A549 (cell line): ENCODE results near the gene STK26. TPM values are rescaled to one million over a fixed set of nuclear protein-coding genes. Genes with fewer than 3 reads are reported as not detected.

Source experiments
- ATAC-seq, 2 experiments: fragments of 200-7000 bp in 1 of 2; fragments of >200 bp in 1 of 2; cut with Nextera tagmentation in 1 of 2; cut with Tn5 transposase in 1 of 2; 3 replicates each; pipeline versions ENCODE4 v1.8.0 to v1.9.1; 2018 to 2020; ENCODE audit warnings: mild to moderate bottlenecking in 1 of 2, moderate library complexity in 1 of 2
- CTCF ChIA-PET: fragments of 300-600 bp; sonication (Branson Sonifier 250); formaldehyde crosslinking; extraction: SDS; loops from one replicate; lab custom pipeline; 2021; ENCODE audit warnings: antibody characterized with exemption, inconsistent platforms; lab: Yijun Ruan, JAX
- POLR2A ChIA-PET: fragments of 350-600 bp; formaldehyde crosslinking; extraction: SDS; loops from one replicate; lab custom pipeline; 2021; ENCODE audit warnings: antibody characterized with exemption, inconsistent platforms; lab: Yijun Ruan, JAX
- DNase-seq, 2 experiments: peaks; one replicate each; pipeline versions ENCODE4 v3.0.0 to v3.0.0-alpha.2; 2011 to 2016; ENCODE audit warnings: low read depth in 1 of 2, low spot score in 1 of 2
- FAIRE-seq: peaks from 2 replicates; lab custom pipeline; 2011; peaks lifted over from hg19 to GRCh38; lab: Jason Lieb, UNC
- H3K27ac ChIP-seq, 2 experiments: fragments of >200 bp; sonication (Bioruptor Twin); formaldehyde crosslinking; 3 replicates each; pipeline ENCODE4 v1.5.1; 2016 to 2017
- H3K4me1 ChIP-seq: fragments of >200 bp; sonication (Bioruptor Twin); formaldehyde crosslinking; 3 replicates; pipeline ENCODE4 v1.6.1; 2016
- H3K4me2 ChIP-seq: fragments of >200 bp; sonication (Bioruptor Twin); formaldehyde crosslinking; 3 replicates; pipeline ENCODE4 v1.6.1; 2016
- H3K4me3 ChIP-seq: fragments of >200 bp; sonication (Bioruptor Twin); formaldehyde crosslinking; 3 replicates; pipeline ENCODE4 v1.5.1; 2016
- H3K9me3 ChIP-seq: fragments of >200 bp; sonication (Bioruptor Twin); formaldehyde crosslinking; 3 replicates; pipeline ENCODE4 v1.6.1; 2016
- BCL3 ChIP-seq: fragments of >200 bp; sonication (Bioruptor Twin); formaldehyde crosslinking; IDR thresholded peaks from 3 replicates; pipeline ENCODE4 v1.6.1; 2016
- BHLHE40 ChIP-seq: IDR thresholded peaks from 2 replicates; pipeline ENCODE4 v1.6.1; 2012; ENCODE audit warnings: low read depth, low read length, inconsistent platforms
- CBX2 ChIP-seq: fragments of 200-600 bp; sonication (generic); IDR thresholded peaks from 2 replicates; pipeline ENCODE4 v1.6.1; 2016; ENCODE audit warnings: low read depth, mild to moderate bottlenecking, borderline replicate concordance
- CEBPB ChIP-seq, 2 experiments: fragments of >200 bp in 1 of 2; sonication (Bioruptor Twin) in 1 of 2; formaldehyde crosslinking in 1 of 2; IDR thresholded peaks; 2 replicates each; pipeline ENCODE4 v1.6.1; 2012 to 2016
- CHD4 ChIP-seq: fragments of 200-600 bp; sonication (generic); IDR thresholded peaks from 2 replicates; pipeline ENCODE4 v1.6.1; 2016; ENCODE audit warnings: antibody characterized with exemption, mild to moderate bottlenecking, borderline replicate concordance
- E2F6 ChIP-seq: IDR thresholded peaks from 2 replicates; pipeline ENCODE4 v1.6.1; 2012; ENCODE audit warnings: low read depth, borderline replicate concordance
- EP300 ChIP-seq, 2 experiments: fragments of >200 bp; sonication (Bioruptor Twin); formaldehyde crosslinking; IDR thresholded peaks; 2 replicates in 1 of 2; 3 replicates in 1 of 2; pipeline ENCODE4 v1.6.1; 2016 to 2017
- GATA3 ChIP-seq: IDR thresholded peaks from 2 replicates; pipeline ENCODE4 v1.6.1; 2012; ENCODE audit warnings: borderline replicate concordance
- HDAC2 ChIP-seq: fragments of 200-600 bp; sonication (generic); IDR thresholded peaks from 2 replicates; pipeline ENCODE4 v1.6.1; 2016
- HES2 ChIP-seq: fragments of >200 bp; sonication (Bioruptor Twin); formaldehyde crosslinking; IDR thresholded peaks from 2 replicates; pipeline ENCODE4 v1.6.1; 2016
- HOXB13 ChIP-seq: fragments of 250-450 bp; sonication (Bioruptor Pico); IDR thresholded peaks from 2 replicates; pipeline ENCODE4 v1.5.0; 2020; ENCODE audit warnings: low read depth, mild to moderate bottlenecking, moderate library complexity
- JUN ChIP-seq, 2 experiments: fragments of >200 bp; sonication (Bioruptor Twin); formaldehyde crosslinking; IDR thresholded peaks; 2 replicates in 1 of 2; 3 replicates in 1 of 2; pipeline ENCODE4 v1.6.1; 2016 to 2017
- KDM5A ChIP-seq: fragments of 200-600 bp; sonication (generic); IDR thresholded peaks from 2 replicates; pipeline ENCODE4 v1.6.1; 2016; ENCODE audit warnings: antibody characterized with exemption, mild to moderate bottlenecking
- MAX ChIP-seq: IDR thresholded peaks from 2 replicates; pipeline ENCODE4 v1.6.1; 2012
- NPAS2 ChIP-seq: fragments of 250-450 bp; sonication (Bioruptor Pico); IDR thresholded peaks from 2 replicates; pipeline ENCODE4 v1.8.0; 2022; ENCODE audit warnings: mild to moderate bottlenecking, moderate library complexity, borderline replicate concordance
- NR3C1 ChIP-seq: fragments of >200 bp; sonication (Bioruptor Twin); formaldehyde crosslinking; IDR thresholded peaks from 3 replicates; pipeline ENCODE4 v1.6.1; 2017
- PBX3 ChIP-seq: IDR thresholded peaks from 2 replicates; pipeline ENCODE4 v1.6.1; 2012
- POLR2AphosphoS2 ChIP-seq: conservative IDR thresholded peaks from 2 replicates; pipeline ENCODE4 v1.6.1; 2012; ENCODE audit warnings: low read length, improper control_type of control experiment, inconsistent platforms
- RAD21 ChIP-seq, 2 experiments: fragments of >200 bp in 1 of 2; sonication (Bioruptor Twin) in 1 of 2; formaldehyde crosslinking in 1 of 2; IDR thresholded peaks in 1 of 2; conservative IDR thresholded peaks in 1 of 2; 2 replicates in 1 of 2; 3 replicates in 1 of 2; pipeline ENCODE4 v1.6.1; 2012 to 2018; ENCODE audit warnings: inconsistent platforms in 1 of 2
- RARB ChIP-seq: fragments of 250-450 bp; sonication (Bioruptor Pico); IDR thresholded peaks from 2 replicates; pipeline ENCODE4 v1.8.0; 2021; ENCODE audit warnings: mild to moderate bottlenecking, moderate library complexity
- RCOR1 ChIP-seq: fragments of 150-350 bp; IDR thresholded peaks from 2 replicates; pipeline ENCODE4 v1.6.1; 2014; ENCODE audit warnings: antibody characterized with exemption, low read length, low read depth
- RFX5 ChIP-seq: fragments of 450-650 bp; IDR thresholded peaks from 2 replicates; pipeline ENCODE4 v1.7.1; 2014; ENCODE audit warnings: antibody characterized with exemption, mild to moderate bottlenecking, moderate library complexity
- RNF2 ChIP-seq: fragments of 200-600 bp; sonication (generic); IDR thresholded peaks from 2 replicates; pipeline ENCODE4 v1.6.1; 2016; ENCODE audit warnings: low read depth, mild to moderate bottlenecking, antibody characterized with exemption, moderate library complexity, borderline replicate concordance
- TFCP2L1 ChIP-seq: fragments of 250-450 bp; sonication (Bioruptor Pico); IDR thresholded peaks from 2 replicates; pipeline ENCODE4 v1.5.0; 2021; ENCODE audit warnings: mild to moderate bottlenecking
- TP53 ChIP-seq: fragments of 250-450 bp; sonication (Bioruptor Pico); IDR thresholded peaks from 2 replicates; pipeline ENCODE4 v1.5.0; 2021; ENCODE audit warnings: mild to moderate bottlenecking, moderate library complexity
- ZSCAN20 ChIP-seq: fragments of 250-450 bp; sonication (Bioruptor Pico); IDR thresholded peaks from 2 replicates; pipeline ENCODE4 v1.8.0; 2022; ENCODE audit warnings: mild to moderate bottlenecking, moderate library complexity
- WGBS: methylation state at CpG from one replicate; pipeline ENCODE4 v1.1.6; 2017; ENCODE audit errors: missing lambda C conversion rate; 5-methylcytosine and 5-hydroxymethylcytosine counted together
- polyA plus RNA-seq, 4 experiments: library from polyadenylated mRNA; depleted of rRNA in 3 of 4; stranded (reverse); fragments of >200 nt; fragmentation: RNase III in 1 of 4; extraction: RNeasy Plus Mini Kit Qiagen cat#74134 plus additional on column Dnase treatment in 1 of 4; gene quantifications; 2 replicates in 3 of 4; 3 replicates in 1 of 4; pipeline ENCODE4 v1.2.3, GENCODE V29; 2011 to 2017

STK26 gene
- polyA plus RNA-seq, 2 of the 4 experiments (the other 2 are of a cell fraction): 11.5 to 23.9 TPM

- ATAC-seq (no peak), FAIRE-seq (no peak), DNase-seq (no peak)
- Histone ChIP-seq H3K27ac (no peak overlapping the region), H3K9me3 (no peaks in the 10 kb centered on the region), H3K4me2 (no peak overlapping the region), H3K4me3 (no peak overlapping the region), H3K4me1 (no peaks in the 10 kb centered on the region)
- WGBS: 5% methylated on average over 3 of the region's 3 CpGs
- TF ChIP-seq RFX5: no peak
- no peak for TF ChIP-seq CBX2
- no peak for TF ChIP-seq GATA3
- TF ChIP-seq E2F6: no peak
- TF ChIP-seq TFCP2L1 (CRISPR knock-in tag): no peak
- TF ChIP-seq NPAS2 (CRISPR knock-in tag): no peak
- no peak for TF ChIP-seq RNF2
- no peak for TF ChIP-seq ZSCAN20 (CRISPR knock-in tag)
- TF ChIP-seq TP53 (CRISPR knock-in tag): no peak
- CTCF ChIA-PET: no interaction called here
- POLR2A ChIA-PET: no interaction called here
Observed at GRCh38 chrX:131977619-131978018, 45.5 kb upstream of the STK26 start.

GRCh38 chrX:131979116-131979515 lies 44.0 kb upstream of the STK26 start:
- no peak overlapping the region for H3K4me2 ChIP-seq
- FAIRE-seq (no peak), DNase-seq (no peak), ATAC-seq (no peak)
- TF ChIP-seq EP300 (IDR thresholded peaks at IDR 0.05) (no peak), CEBPB (IDR thresholded peaks at IDR 0.05) (no peak), RFX5 (no peak), HOXB13 (CRISPR knock-in tag) (no peak), JUN (IDR thresholded peaks at IDR 0.05) (no peak), RCOR1 (no peak), E2F6 (no peak), NPAS2 (CRISPR knock-in tag) (no peak), RNF2 (no peak), RAD21 (conservative IDR thresholded peaks at IDR 0.05 in 1 of 2, IDR thresholded peaks at IDR 0.05 in 1 of 2) (no peak), PBX3 (no peak), TP53 (CRISPR knock-in tag) (no peak), CHD4 (no peak), BHLHE40 (no peak), RARB (CRISPR knock-in tag) (no peak), KDM5A (no peak)
- H3K4me3 ChIP-seq: no peak overlapping the region
- POLR2A ChIA-PET: no interaction called here
- no peaks in the 10 kb centered on the region for H3K9me3 ChIP-seq
- CTCF ChIA-PET: no interaction called here
- no peak overlapping the region for H3K27ac ChIP-seq
- H3K4me1 ChIP-seq: no peaks in the 10 kb centered on the region

GRCh38 chrX:131985526-131986049 lies 37.5 kb upstream of the STK26 start:
- TF ChIP-seq NR3C1 (no peak), TFCP2L1 (CRISPR knock-in tag) (no peak), BCL3 (no peak), HES2 (no peak), ZSCAN20 (CRISPR knock-in tag) (no peak), HOXB13 (CRISPR knock-in tag) (no peak), HDAC2 (no peak), POLR2AphosphoS2 (no peak), MAX (no peak)
- Histone ChIP-seq H3K9me3 (no peaks in the 10 kb centered on the region), H3K4me1 (no peaks in the 10 kb centered on the region), H3K4me3 (no peak overlapping the region), H3K4me2 (no peak overlapping the region), H3K27ac (no peak overlapping the region)
- peak in 1 of 2 experiments; percentile 1 for DNase-seq
- 15% methylated on average over 4 of the region's 4 CpGs for WGBS
- ChIA-PET POLR2A (no interaction called here), CTCF (interaction anchor here (0.6 to 1.0 kb wide), 2 partner anchors 11 to 1655 kb away, joined by 3 to 4 read pairs; no protein-coding TSS in a partner anchor)
- ATAC-seq: no peak
- FAIRE-seq: no peak
